GM12875 (cell line): ENCODE results near the gene DEFB131B.

Experiments used
- H3K4me3 ChIP-seq: one replicate; pipeline ENCODE4 v1.5.1; 2011; ENCODE audit warnings: low read depth, low read length, control low read depth
- CTCF ChIP-seq: IDR thresholded peaks from 2 replicates; pipeline ENCODE4 v1.5.1; 2011; ENCODE audit warnings: low read depth, mild to moderate bottlenecking, control low read depth, inconsistent platforms, low read length, moderate library complexity, borderline replicate concordance; ENCODE audit not compliant: insufficient read depth

Gene DEFB131B

GRCh38 chr11:71933141-71933933 is 55.1 kb downstream of the DEFB131B start:
- no peak overlapping the region for H3K4me3 ChIP-seq
- TF ChIP-seq CTCF = no peak
